Measurements from ENCODE around the gene PAOX. TPM values are rescaled to one million over a fixed set of nuclear protein-coding genes. Genes with fewer than 3 reads are reported as not detected.
A peak's percentile ranks its signal among the peaks of the same experiment; 100 is the strongest.
"Not testable (repeated sequence)": the region's sequence is repeated elsewhere in the genome, so short reads cannot be mapped to it uniquely, and the experiment has no call there.

Gene PAOX
- total RNA-seq, 1 donor from 2014 or later: 7.8 TPM

- DNase-seq (ENCODE audit: low read depth): peak; percentile 32
Measured at GRCh38 chr10:133405272-133405671, 26.2 kb downstream of the PAOX start.

GRCh38 chr10:133405844-133406527 is 26.9 kb downstream of the PAOX start:
- DNase-seq (ENCODE audit: low read depth): no peak

GRCh38 chr10:133411523-133412380 is 32.7 kb downstream of the PAOX start:
- DNase-seq (ENCODE audit: low read depth): no peak

- DNase-seq (ENCODE audit: low read depth): no peak
Measured at GRCh38 chr10:133412381-133412711, 33.3 kb downstream of the PAOX start.

- DNase-seq (ENCODE audit: low read depth): not testable (repeated sequence)
Measured at GRCh38 chr10:133414401-133414800, 35.3 kb downstream of the PAOX start.

GRCh38 chr10:133415752-133416151 is 36.7 kb downstream of the PAOX start:
- DNase-seq (ENCODE audit: low read depth): no peak

- DNase-seq (ENCODE audit: low read depth): no peak
Measured at GRCh38 chr10:133418289-133418993, 39.4 kb downstream of the PAOX start.

- DNase-seq (ENCODE audit: low read depth): no peak
Measured at GRCh38 chr10:133419211-133419950, 40.3 kb downstream of the PAOX start.

- no peak for DNase-seq (ENCODE audit: low read depth)
Measured at GRCh38 chr10:133420028-133420427, 41.0 kb downstream of the PAOX start.

GRCh38 chr10:133420579-133420978 is 41.5 kb downstream of the PAOX start:
- DNase-seq (ENCODE audit: low read depth): no peak

- DNase-seq (ENCODE audit: low read depth): no peak
Measured at GRCh38 chr10:133421336-133422222, 42.5 kb downstream of the PAOX start.

GRCh38 chr10:133422223-133422806 is 43.3 kb downstream of the PAOX start:
- DNase-seq (ENCODE audit: low read depth): no peak

GRCh38 chr10:133422807-133423771 is 44.0 kb downstream of the PAOX start:
- no peak for DNase-seq (ENCODE audit: low read depth)

- DNase-seq (ENCODE audit: low read depth): not testable (repeated sequence)
Measured at GRCh38 chr10:133424102-133424501, 45.0 kb downstream of the PAOX start.

- DNase-seq (ENCODE audit: low read depth): not testable (repeated sequence)
Measured at GRCh38 chr10:133424601-133425000, 45.5 kb downstream of the PAOX start, which contains the start of gene SPRN. Gene SPRN (minus strand): TSS chr10:133424625. CDS start chr10:133423681, 944 bp downstream.

- not testable (repeated sequence) for DNase-seq (ENCODE audit: low read depth)
Measured at GRCh38 chr10:133429571-133429970, 50.5 kb downstream of the PAOX start.

GRCh38 chr10:133431888-133432613 is 53.0 kb downstream of the PAOX start:
- not testable (repeated sequence) for DNase-seq (ENCODE audit: low read depth)

GRCh38 chr10:133432789-133433188 is 53.7 kb downstream of the PAOX start:
- DNase-seq (ENCODE audit: low read depth): not testable (repeated sequence)
